Mesenteric fat pad (tissue), 1 donor: Measurements from ENCODE around the gene ULK4. TPM values are rescaled to one million over a fixed set of nuclear protein-coding genes. Genes with fewer than 3 reads are reported as not detected.
"Not testable (repeated sequence)": the region's sequence is repeated elsewhere in the genome, so short reads cannot be mapped to it uniquely, and the experiment has no call there.

Experiments used
- DNase-seq: peaks from one replicate; pipeline ENCODE4 v3.0.0-alpha.2; 2020; ENCODE audit warnings: low spot score
- total RNA-seq: library from RNA; stranded (reverse); fragmentation: NEBNext Ultra II Directional; extraction: Animal tissue kit (Norgen Biotek cat#: 25700); gene quantifications from one replicate; pipeline ENCODE4 v1.2.1, GENCODE V29; 2021
- donor health status: DM: yes; HTN: yes; CAD: no.

ULK4 gene
- total RNA-seq, 1 donor from 2014 or later = 7.9 TPM

GRCh38 chr3:41872157-41872556 is 89.7 kb downstream of the ULK4 start:
- no peak for DNase-seq

- DNase-seq = no peak
Measured at GRCh38 chr3:41867533-41867932, 94.4 kb downstream of the ULK4 start.

- DNase-seq = no peak
Measured at GRCh38 chr3:41866298-41866697, 95.6 kb downstream of the ULK4 start.

GRCh38 chr3:41863024-41863423 is 98.9 kb downstream of the ULK4 start:
- no peak for DNase-seq

- not testable (repeated sequence) for DNase-seq
Measured at GRCh38 chr3:41860489-41860888, 101.4 kb downstream of the ULK4 start.

GRCh38 chr3:41854956-41855355 is 106.9 kb downstream of the ULK4 start:
- no peak for DNase-seq

GRCh38 chr3:41853540-41854196 is 108.2 kb downstream of the ULK4 start:
- DNase-seq = no peak

- no peak for DNase-seq
Measured at GRCh38 chr3:41848753-41849574, 112.9 kb downstream of the ULK4 start.

GRCh38 chr3:41847679-41848078 is 114.2 kb downstream of the ULK4 start:
- DNase-seq = no peak

GRCh38 chr3:41846850-41847249 is 115.1 kb downstream of the ULK4 start:
- DNase-seq = no peak

GRCh38 chr3:41845826-41846225 is 116.1 kb downstream of the ULK4 start:
- no peak for DNase-seq

- DNase-seq = not testable (repeated sequence)
Measured at GRCh38 chr3:41844256-41844655, 117.6 kb downstream of the ULK4 start.

GRCh38 chr3:41840936-41841668 is 120.8 kb downstream of the ULK4 start:
- DNase-seq = not testable (repeated sequence)

- DNase-seq = no peak
Measured at GRCh38 chr3:41836360-41837134, 125.4 kb downstream of the ULK4 start.

- no peak for DNase-seq
Measured at GRCh38 chr3:41833628-41834027, 128.3 kb downstream of the ULK4 start.

- DNase-seq = no peak
Measured at GRCh38 chr3:41819236-41819635, 142.7 kb downstream of the ULK4 start.

GRCh38 chr3:41808618-41809017 is 153.3 kb downstream of the ULK4 start:
- no peak for DNase-seq

- no peak for DNase-seq
Measured at GRCh38 chr3:41808152-41808551, 153.8 kb downstream of the ULK4 start.

- DNase-seq = no peak
Measured at GRCh38 chr3:41794748-41795589, 166.9 kb downstream of the ULK4 start.

GRCh38 chr3:41792806-41793205 is 169.1 kb downstream of the ULK4 start:
- DNase-seq = no peak
